22Rv1 (cell line): ENCODE data around the gene INPPL1.

Source experiments
- ZFX ChIP-seq: fragments of 450-650 bp; IDR thresholded peaks from 2 replicates; pipeline ENCODE4 v1.6.1; 2017; ENCODE audit warnings: antibody characterized with exemption, borderline replicate concordance
- TF ChIP-seq, protein P1 (sequence below): fragments of 450-650 bp; IDR thresholded peaks from 2 replicates; pipeline ENCODE4 v1.5.1; 2017; ENCODE audit warnings: mild to moderate bottlenecking

GRCh38 chr11:72260574-72260973 lies 36.0 kb downstream of the INPPL1 start:
- TF ChIP-seq, protein P1, sequence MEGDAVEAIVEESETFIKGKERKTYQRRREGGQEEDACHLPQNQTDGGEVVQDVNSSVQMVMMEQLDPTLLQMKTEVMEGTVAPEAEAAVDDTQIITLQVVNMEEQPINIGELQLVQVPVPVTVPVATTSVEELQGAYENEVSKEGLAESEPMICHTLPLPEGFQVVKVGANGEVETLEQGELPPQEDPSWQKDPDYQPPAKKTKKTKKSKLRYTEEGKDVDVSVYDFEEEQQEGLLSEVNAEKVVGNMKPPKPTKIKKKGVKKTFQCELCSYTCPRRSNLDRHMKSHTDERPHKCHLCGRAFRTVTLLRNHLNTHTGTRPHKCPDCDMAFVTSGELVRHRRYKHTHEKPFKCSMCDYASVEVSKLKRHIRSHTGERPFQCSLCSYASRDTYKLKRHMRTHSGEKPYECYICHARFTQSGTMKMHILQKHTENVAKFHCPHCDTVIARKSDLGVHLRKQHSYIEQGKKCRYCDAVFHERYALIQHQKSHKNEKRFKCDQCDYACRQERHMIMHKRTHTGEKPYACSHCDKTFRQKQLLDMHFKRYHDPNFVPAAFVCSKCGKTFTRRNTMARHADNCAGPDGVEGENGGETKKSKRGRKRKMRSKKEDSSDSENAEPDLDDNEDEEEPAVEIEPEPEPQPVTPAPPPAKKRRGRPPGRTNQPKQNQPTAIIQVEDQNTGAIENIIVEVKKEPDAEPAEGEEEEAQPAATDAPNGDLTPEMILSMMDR = no peak
- no peak for TF ChIP-seq ZFX
